ACC112 (cell line): ENCODE data around the gene LRRD1.
A peak's percentile ranks its signal among the peaks of the same experiment; 100 is the strongest.
"Not testable (repeated sequence)": the region's sequence is repeated elsewhere in the genome, so short reads cannot be mapped to it uniquely, and the experiment has no call there.

ENCODE experiments used
- H2AFZ ChIP-seq: fragments of 200-600 bp; sonication (generic); one replicate; pipeline ENCODE4 v1.6.0; 2017; ENCODE audit warnings: antibody characterized with exemption, low read length; ENCODE audit not compliant: unreplicated experiment
- H3K27ac ChIP-seq: fragments of 200-600 bp; sonication (generic); 2 replicates; pipeline ENCODE4 v1.5.1; 2014; ENCODE audit warnings: low read depth, mild to moderate bottlenecking, antibody characterized with exemption, low read length, moderate library complexity
- H3K27me3 ChIP-seq: fragments of 200-600 bp; sonication (generic); 2 replicates; pipeline ENCODE4 v1.6.1; 2014; ENCODE audit warnings: mild to moderate bottlenecking, antibody characterized with exemption, low read length, moderate library complexity, mixed read lengths; ENCODE audit not compliant: insufficient read depth
- H3K36me3 ChIP-seq: fragments of 200-600 bp; sonication (generic); 2 replicates; pipeline ENCODE4 v1.6.1; 2016; ENCODE audit warnings: mild to moderate bottlenecking, antibody characterized with exemption, low read length, moderate library complexity, mixed read lengths; ENCODE audit not compliant: insufficient read depth
- H3K4me1 ChIP-seq: fragments of 200-600 bp; sonication (generic); one replicate; pipeline ENCODE4 v1.6.1; 2016; ENCODE audit warnings: low read length, mixed read lengths; ENCODE audit not compliant: insufficient read depth, unreplicated experiment, control insufficient read depth
- H3K4me3 ChIP-seq: fragments of 200-600 bp; sonication (generic); 2 replicates; pipeline ENCODE4 v1.5.1; 2014; ENCODE audit warnings: mild to moderate bottlenecking, low read depth, low read length
- H3K79me2 ChIP-seq: fragments of 200-600 bp; sonication (generic); one replicate; pipeline ENCODE4 v1.6.0; 2016; ENCODE audit warnings: low read length; ENCODE audit not compliant: control insufficient read depth, unreplicated experiment, insufficient read depth

The LRRD1 gene

GRCh38 chr7:92178928-92179924 lies at the start of gene LRRD1:
LRRD1 (minus strand) TSS chr7:92179142; CDS start chr7:92165202, 13,940 bp downstream.
- no peak within 1 kb of the TSS for H3K27ac ChIP-seq
- no peaks in the 10 kb centered on the region for H3K79me2 ChIP-seq
- peaks cover 12% of the 10 kb centered on the region for H3K4me1 ChIP-seq
- H3K36me3 ChIP-seq: no peaks in the 10 kb centered on the region
- H3K27me3 ChIP-seq: no peaks in the 10 kb centered on the region
- H3K4me3 ChIP-seq: peak within 1 kb of the TSS; percentile 67
- H2AFZ ChIP-seq: peak within 1 kb of the TSS; percentile 79

GRCh38 chr7:92228742-92229141 lies 49.8 kb upstream of the LRRD1 start:
- Histone ChIP-seq H3K27me3 (no peaks in the 10 kb centered on the region), H2AFZ (no peak overlapping the region), H3K79me2 (no peaks in the 10 kb centered on the region), H3K27ac (no peak overlapping the region), H3K36me3 (peaks cover 45% of the 10 kb centered on the region), H3K4me3 (no peak overlapping the region), H3K4me1 (no peaks in the 10 kb centered on the region)

GRCh38 chr7:92228100-92228499 lies 49.2 kb upstream of the LRRD1 start:
- H3K36me3 ChIP-seq: peaks cover 48% of the 10 kb centered on the region
- no peaks in the 10 kb centered on the region for H3K79me2 ChIP-seq
- H3K27ac ChIP-seq: no peak overlapping the region
- H3K4me1 ChIP-seq: no peaks in the 10 kb centered on the region
- H3K4me3 ChIP-seq: no peak overlapping the region
- H2AFZ ChIP-seq: no peak overlapping the region
- H3K27me3 ChIP-seq: no peaks in the 10 kb centered on the region

GRCh38 chr7:92226981-92227380 lies 48.0 kb upstream of the LRRD1 start:
- no peak overlapping the region for H3K27ac ChIP-seq
- H3K79me2 ChIP-seq: no peaks in the 10 kb centered on the region
- no peaks in the 10 kb centered on the region for H3K27me3 ChIP-seq
- H3K36me3 ChIP-seq: peaks cover 47% of the 10 kb centered on the region
- H3K4me1 ChIP-seq: no peaks in the 10 kb centered on the region
- H2AFZ ChIP-seq: no peak overlapping the region
- H3K4me3 ChIP-seq: no peak overlapping the region

- no peak overlapping the region for H2AFZ ChIP-seq
- no peaks in the 10 kb centered on the region for H3K79me2 ChIP-seq
- no peak overlapping the region for H3K4me3 ChIP-seq
- H3K4me1 ChIP-seq: no peaks in the 10 kb centered on the region
- H3K27ac ChIP-seq: no peak overlapping the region
- H3K27me3 ChIP-seq: no peaks in the 10 kb centered on the region
- peaks cover 44% of the 10 kb centered on the region for H3K36me3 ChIP-seq
These were observed 42.8 kb upstream of the LRRD1 start for GRCh38 chr7:92221766-92222165.

GRCh38 chr7:92206672-92207071 lies 27.7 kb upstream of the LRRD1 start:
- Histone ChIP-seq H3K36me3 (peaks cover 50% of the 10 kb centered on the region), H2AFZ (no peak overlapping the region), H3K27me3 (no peaks in the 10 kb centered on the region)

GRCh38 chr7:92205987-92206386 lies 27.0 kb upstream of the LRRD1 start:
- Histone ChIP-seq H3K79me2 (peaks cover 6% of the 10 kb centered on the region), H3K4me3 (no peak overlapping the region), H3K36me3 (peaks cover 47% of the 10 kb centered on the region), H3K27ac (no peak overlapping the region), H3K27me3 (no peaks in the 10 kb centered on the region), H3K4me1 (no peaks in the 10 kb centered on the region), H2AFZ (no peak overlapping the region)

More at GRCh38 chr7:92206672-92207071, 27.7 kb upstream of the LRRD1 start:
- Histone ChIP-seq H3K4me3 (no peak overlapping the region), H3K4me1 (no peaks in the 10 kb centered on the region), H3K79me2 (peaks cover 6% of the 10 kb centered on the region), H3K27ac (no peak overlapping the region)

- no peaks in the 10 kb centered on the region for H3K27me3 ChIP-seq
- no peaks in the 10 kb centered on the region for H3K79me2 ChIP-seq
- H3K4me3 ChIP-seq: no peak overlapping the region
- H3K27ac ChIP-seq: no peak overlapping the region
- peaks cover 40% of the 10 kb centered on the region for H3K36me3 ChIP-seq
- no peaks in the 10 kb centered on the region for H3K4me1 ChIP-seq
- no peak overlapping the region for H2AFZ ChIP-seq
These were observed 21.8 kb upstream of the LRRD1 start for GRCh38 chr7:92200791-92201190.

GRCh38 chr7:92192326-92192725 lies 13.4 kb upstream of the LRRD1 start:
- H3K4me1 ChIP-seq: no peaks in the 10 kb centered on the region
- peaks cover 27% of the 10 kb centered on the region for H3K36me3 ChIP-seq
- H3K27me3 ChIP-seq: no peaks in the 10 kb centered on the region
- no peak overlapping the region for H3K4me3 ChIP-seq
- no peak overlapping the region for H3K27ac ChIP-seq
- H2AFZ ChIP-seq: no peak overlapping the region
- no peaks in the 10 kb centered on the region for H3K79me2 ChIP-seq

- not testable (repeated sequence) for H3K36me3 ChIP-seq, H3K27ac ChIP-seq, H3K4me3 ChIP-seq, H2AFZ ChIP-seq, H3K4me1 ChIP-seq, H3K27me3 ChIP-seq, H3K79me2 ChIP-seq
These were observed 10.3 kb upstream of the LRRD1 start for GRCh38 chr7:92189246-92189645.

- not testable (repeated sequence) for H3K4me3 ChIP-seq, H2AFZ ChIP-seq, H3K4me1 ChIP-seq, H3K27me3 ChIP-seq, H3K79me2 ChIP-seq, H3K36me3 ChIP-seq, H3K27ac ChIP-seq
These were observed 5.4 kb upstream of the LRRD1 start for GRCh38 chr7:92184294-92184693.
